Dendritic cell treated with granulocyte-macrophage colony-stimulating factor and Interleukin-4, amounts not matched to agents 40 ng/mL and 50 ng/mL, for 4 days (primary cell): ENCODE measurements around the gene OR7G3.

Experiments used
- H3K27ac Mint-ChIP-seq: one replicate; pipeline ENCODE4 v1.8.0; 2022; ENCODE audit warnings: mild to moderate bottlenecking, mixed read lengths
- H3K27me3 Mint-ChIP-seq: one replicate; pipeline ENCODE4 v1.8.0; 2022; ENCODE audit warnings: mild to moderate bottlenecking, mixed read lengths
- H3K36me3 Mint-ChIP-seq: one replicate; pipeline ENCODE4 v1.8.0; 2022; ENCODE audit warnings: low read depth, mixed read lengths
- H3K4me1 Mint-ChIP-seq: one replicate; pipeline ENCODE4 v1.8.0; 2022; ENCODE audit warnings: low read depth, mixed read lengths
- H3K4me3 Mint-ChIP-seq: one replicate; pipeline ENCODE4 v1.8.0; 2022; ENCODE audit warnings: mild to moderate bottlenecking, moderate library complexity, mixed read lengths
- H3K9me3 Mint-ChIP-seq: one replicate; pipeline ENCODE4 v1.8.0; 2022; ENCODE audit warnings: mixed read lengths
- intact Hi-C: fragments of 100-400 bp; cut with micrococcal nuclease; formaldehyde crosslinking; loops from one replicate; pipeline ENCODE4 v1.15.0; 2022

Gene OR7G3

GRCh38 chr19:9140159-9140874, 13.6 kb upstream of the OR7G3 start, which contains the start of gene ZNF317:
Gene ZNF317 (plus strand): TSS chr19:9140397. CDS start chr19:9156017, 15,620 bp downstream.
- intact Hi-C loops, result loop anchor here (1.0 kb wide), 1 partner anchor 169 kb away; the partner anchor contains the start of gene ZNF699
- peak within 1 kb of the TSS; percentile 98 for H3K4me3 Mint-ChIP-seq
- H3K27me3 Mint-ChIP-seq, result peaks cover 5% of the 10 kb centered on the region
- H3K9me3 Mint-ChIP-seq, result peaks cover 21% of the 10 kb centered on the region
- H3K27ac Mint-ChIP-seq, result peak within 1 kb of the TSS; percentile 92
- H3K4me1 Mint-ChIP-seq, result peaks cover 38% of the 10 kb centered on the region
- H3K36me3 Mint-ChIP-seq, result peaks cover 53% of the 10 kb centered on the region

- peaks cover 40% of the 10 kb centered on the region for H3K4me1 Mint-ChIP-seq
- peak overlapping the region; percentile 98 for H3K4me3 Mint-ChIP-seq
- intact Hi-C loops, result loop anchor here (1.0 to 5.0 kb wide), 4 partner anchors 170 to 653 kb away; partner anchors contain the start of genes ZNF561 and ZNF699
- H3K27me3 Mint-ChIP-seq, result peaks cover 5% of the 10 kb centered on the region
- H3K36me3 Mint-ChIP-seq, result peaks cover 47% of the 10 kb centered on the region
- peaks cover 14% of the 10 kb centered on the region for H3K9me3 Mint-ChIP-seq
- peak overlapping the region; percentile 92 for H3K27ac Mint-ChIP-seq
Measured at GRCh38 chr19:9139609-9140158, 12.9 kb upstream of the OR7G3 start.

- H3K4me3 Mint-ChIP-seq, result no peak overlapping the region
- peaks cover 41% of the 10 kb centered on the region for H3K4me1 Mint-ChIP-seq
- no peak overlapping the region for H3K27ac Mint-ChIP-seq
- H3K36me3 Mint-ChIP-seq, result no peaks in the 10 kb centered on the region
- H3K27me3 Mint-ChIP-seq, result peaks cover 4% of the 10 kb centered on the region
- intact Hi-C loops, result no loop called here
- no peaks in the 10 kb centered on the region for H3K9me3 Mint-ChIP-seq
Measured at GRCh38 chr19:9132422-9132821, 5.7 kb upstream of the OR7G3 start.

GRCh38 chr19:9130965-9131364, 4.2 kb upstream of the OR7G3 start:
- intact Hi-C loops, result no loop called here
- Mint-ChIP-seq H3K36me3 (no peaks in the 10 kb centered on the region), H3K27me3 (peaks cover 11% of the 10 kb centered on the region), H3K27ac (peak overlapping the region; percentile 74), H3K9me3 (no peaks in the 10 kb centered on the region), H3K4me3 (no peak overlapping the region), H3K4me1 (peaks cover 46% of the 10 kb centered on the region)

- peaks cover 37% of the 10 kb centered on the region for H3K4me1 Mint-ChIP-seq
- no peaks in the 10 kb centered on the region for H3K36me3 Mint-ChIP-seq
- no peaks in the 10 kb centered on the region for H3K9me3 Mint-ChIP-seq
- intact Hi-C loops, result no loop called here
- peaks cover 11% of the 10 kb centered on the region for H3K27me3 Mint-ChIP-seq
- H3K27ac Mint-ChIP-seq, result peak overlapping the region; percentile 17
- H3K4me3 Mint-ChIP-seq, result no peak overlapping the region
Measured at GRCh38 chr19:9128171-9128570, 1.4 kb upstream of the OR7G3 start.

- Mint-ChIP-seq H3K36me3 (no peaks in the 10 kb centered on the region), H3K4me3 (no peak overlapping the region), H3K9me3 (no peaks in the 10 kb centered on the region), H3K27ac (no peak overlapping the region), H3K27me3 (peaks cover 40% of the 10 kb centered on the region), H3K4me1 (no peaks in the 10 kb centered on the region)
- intact Hi-C loops, result no loop called here
Measured at GRCh38 chr19:9116547-9116946, 10.2 kb downstream of the OR7G3 start.

- Mint-ChIP-seq H3K4me3 (no peak within 1 kb of the TSS), H3K27me3 (peaks cover 39% of the 10 kb centered on the region), H3K36me3 (no peaks in the 10 kb centered on the region), H3K9me3 (no peaks in the 10 kb centered on the region), H3K4me1 (no peaks in the 10 kb centered on the region), H3K27ac (no peak within 1 kb of the TSS)
- intact Hi-C loops, result no loop called here
Measured at GRCh38 chr19:9115307-9115813, 11.4 kb downstream of the OR7G3 start, which contains the start of gene OR7G1. Gene OR7G1 (minus strand): TSS chr19:9115763. CDS start chr19:9115763, 0 bp downstream.

GRCh38 chr19:9109959-9110358, 16.8 kb downstream of the OR7G3 start:
- H3K27ac Mint-ChIP-seq, result no peak overlapping the region
- H3K4me3 Mint-ChIP-seq, result no peak overlapping the region
- H3K9me3 Mint-ChIP-seq, result no peaks in the 10 kb centered on the region
- H3K27me3 Mint-ChIP-seq, result peaks cover 18% of the 10 kb centered on the region
- H3K4me1 Mint-ChIP-seq, result no peaks in the 10 kb centered on the region
- no peaks in the 10 kb centered on the region for H3K36me3 Mint-ChIP-seq
- intact Hi-C loops, result no loop called here

GRCh38 chr19:9107375-9107774, 19.4 kb downstream of the OR7G3 start, which contains the start of gene OR7G2:
Gene OR7G2 (minus strand): TSS chr19:9107475. CDS start chr19:9103243, 4,232 bp downstream.
- H3K27ac Mint-ChIP-seq, result no peak within 1 kb of the TSS
- peaks cover 5% of the 10 kb centered on the region for H3K27me3 Mint-ChIP-seq
- H3K9me3 Mint-ChIP-seq, result no peaks in the 10 kb centered on the region

GRCh38 chr19:9086761-9087160, 40.0 kb downstream of the OR7G3 start, which contains the start of gene OR1M1:
Gene OR1M1 (plus strand): TSS chr19:9087061. CDS start chr19:9093245, 6,184 bp downstream.
- no peaks in the 10 kb centered on the region for H3K36me3 Mint-ChIP-seq
- H3K9me3 Mint-ChIP-seq, result no peaks in the 10 kb centered on the region
- peaks cover 10% of the 10 kb centered on the region for H3K27me3 Mint-ChIP-seq
- no peak within 1 kb of the TSS for H3K4me3 Mint-ChIP-seq
- H3K27ac Mint-ChIP-seq, result no peak within 1 kb of the TSS
- no peaks in the 10 kb centered on the region for H3K4me1 Mint-ChIP-seq
- intact Hi-C loops, result no loop called here

More at GRCh38 chr19:9107375-9107774, 19.4 kb downstream of the OR7G3 start, which contains the start of gene OR7G2:
- Mint-ChIP-seq H3K4me1 (no peaks in the 10 kb centered on the region), H3K4me3 (no peak within 1 kb of the TSS), H3K36me3 (no peaks in the 10 kb centered on the region)
- intact Hi-C loops, result no loop called here

GRCh38 chr19:9078651-9079050, 48.1 kb downstream of the OR7G3 start:
- H3K4me1 Mint-ChIP-seq, result no peaks in the 10 kb centered on the region
- no peak overlapping the region for H3K4me3 Mint-ChIP-seq
- no peaks in the 10 kb centered on the region for H3K36me3 Mint-ChIP-seq
- no peaks in the 10 kb centered on the region for H3K27me3 Mint-ChIP-seq
- intact Hi-C loops, result no loop called here
- H3K9me3 Mint-ChIP-seq, result no peaks in the 10 kb centered on the region
- H3K27ac Mint-ChIP-seq, result no peak overlapping the region

GRCh38 chr19:9076901-9077300, 49.8 kb downstream of the OR7G3 start:
- no peaks in the 10 kb centered on the region for H3K9me3 Mint-ChIP-seq
- no peak overlapping the region for H3K27ac Mint-ChIP-seq
- H3K27me3 Mint-ChIP-seq, result no peaks in the 10 kb centered on the region
- no peak overlapping the region for H3K4me3 Mint-ChIP-seq
- H3K36me3 Mint-ChIP-seq, result no peaks in the 10 kb centered on the region
- H3K4me1 Mint-ChIP-seq, result no peaks in the 10 kb centered on the region
- intact Hi-C loops, result no loop called here
